Astrocyte (in vitro differentiated cells and primary cell): ENCODE measurements around the gene ELANE.

Source experiments
- EZH2 ChIP-seq: IDR thresholded peaks from 2 replicates; pipeline ENCODE4 v1.6.1; 2012; ENCODE audit warnings: mild to moderate bottlenecking, low read length, inconsistent platforms; ENCODE audit not compliant: insufficient read depth
- TF ChIP-seq, protein P1 (sequence below): IDR thresholded peaks from 2 replicates; pipeline ENCODE4 v1.5.1; 2011; ENCODE audit warnings: low read depth, mild to moderate bottlenecking, inconsistent platforms, low read length, moderate library complexity; ENCODE audit not compliant: insufficient read depth

GRCh38 chr19:900043-900301, 47.9 kb downstream of the ELANE start:
- TF ChIP-seq, protein P1, sequence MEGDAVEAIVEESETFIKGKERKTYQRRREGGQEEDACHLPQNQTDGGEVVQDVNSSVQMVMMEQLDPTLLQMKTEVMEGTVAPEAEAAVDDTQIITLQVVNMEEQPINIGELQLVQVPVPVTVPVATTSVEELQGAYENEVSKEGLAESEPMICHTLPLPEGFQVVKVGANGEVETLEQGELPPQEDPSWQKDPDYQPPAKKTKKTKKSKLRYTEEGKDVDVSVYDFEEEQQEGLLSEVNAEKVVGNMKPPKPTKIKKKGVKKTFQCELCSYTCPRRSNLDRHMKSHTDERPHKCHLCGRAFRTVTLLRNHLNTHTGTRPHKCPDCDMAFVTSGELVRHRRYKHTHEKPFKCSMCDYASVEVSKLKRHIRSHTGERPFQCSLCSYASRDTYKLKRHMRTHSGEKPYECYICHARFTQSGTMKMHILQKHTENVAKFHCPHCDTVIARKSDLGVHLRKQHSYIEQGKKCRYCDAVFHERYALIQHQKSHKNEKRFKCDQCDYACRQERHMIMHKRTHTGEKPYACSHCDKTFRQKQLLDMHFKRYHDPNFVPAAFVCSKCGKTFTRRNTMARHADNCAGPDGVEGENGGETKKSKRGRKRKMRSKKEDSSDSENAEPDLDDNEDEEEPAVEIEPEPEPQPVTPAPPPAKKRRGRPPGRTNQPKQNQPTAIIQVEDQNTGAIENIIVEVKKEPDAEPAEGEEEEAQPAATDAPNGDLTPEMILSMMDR, result no peak
- TF ChIP-seq EZH2, result no peak
